Hypothalamus (tissue), 51 donors: ENCODE data around the gene TTC38.
A peak's percentile ranks its signal among the peaks of the same experiment; 100 is the strongest.
"Not testable (repeated sequence)": the region's sequence is repeated elsewhere in the genome, so short reads cannot be mapped to it uniquely, and the experiment has no call there.

Experiments
- DNase-seq, 51 donors: peaks; one replicate each; lab custom pipeline; 2025; lab: John Stamatoyannopoulos, UW

The TTC38 gene

DNA sequence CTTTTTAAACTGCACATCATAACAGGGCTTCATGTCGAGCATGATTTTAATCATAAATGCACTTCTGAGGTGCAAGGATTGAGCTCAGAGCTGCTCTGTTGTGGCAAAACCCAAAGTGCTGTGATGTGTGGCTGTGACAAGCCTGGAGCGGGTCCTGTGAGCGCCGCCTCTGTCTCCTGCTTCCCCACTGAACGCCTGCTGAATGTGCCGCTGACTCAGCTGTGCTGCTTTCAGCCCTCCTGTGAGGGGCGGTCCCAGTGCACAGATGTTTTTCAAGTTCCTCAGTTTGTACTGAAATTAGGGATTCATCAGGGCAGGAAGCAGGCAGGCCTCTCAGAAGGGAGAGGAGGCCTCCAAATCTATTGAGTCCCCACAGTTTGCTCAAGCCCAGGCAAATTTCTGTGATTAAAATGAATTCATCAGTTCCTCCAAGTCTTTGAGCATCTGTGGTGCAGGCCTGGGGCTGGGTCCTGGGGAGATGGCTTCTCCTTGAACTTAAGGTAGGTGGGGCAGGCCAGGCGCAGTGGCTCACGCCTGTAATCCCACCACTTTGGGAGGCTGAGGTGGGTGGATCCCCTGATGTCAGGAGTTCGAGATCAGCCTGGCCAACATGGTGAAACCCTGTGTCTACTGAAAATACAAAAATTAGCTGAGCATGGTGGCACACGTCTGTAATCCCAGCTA lies 25.9 kb downstream of the TTC38 start:
- DNase-seq: peak in 19 of 51 donors; percentile 6 to 53 (median 31)

DNA sequence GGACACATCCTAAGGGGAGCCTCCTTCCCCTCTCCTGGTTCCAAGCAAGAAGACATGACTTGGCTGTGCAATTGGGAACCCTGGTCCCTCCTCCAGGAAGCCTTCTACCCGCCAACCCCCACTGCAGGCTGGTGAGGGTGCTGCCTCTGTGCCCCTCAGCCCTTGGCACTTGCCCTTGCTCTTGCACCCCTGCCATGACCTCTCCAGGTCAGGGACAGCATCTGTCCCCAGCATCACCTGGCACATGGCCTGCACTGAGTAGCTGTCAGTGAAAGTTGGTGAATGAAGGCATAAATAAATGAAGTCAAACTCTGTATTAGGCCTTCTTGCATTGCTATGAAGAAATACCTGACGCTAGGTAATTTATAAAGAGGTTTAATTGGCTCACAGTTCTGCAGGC lies 27.0 kb downstream of the TTC38 start:
- DNase-seq: no peak

DNA sequence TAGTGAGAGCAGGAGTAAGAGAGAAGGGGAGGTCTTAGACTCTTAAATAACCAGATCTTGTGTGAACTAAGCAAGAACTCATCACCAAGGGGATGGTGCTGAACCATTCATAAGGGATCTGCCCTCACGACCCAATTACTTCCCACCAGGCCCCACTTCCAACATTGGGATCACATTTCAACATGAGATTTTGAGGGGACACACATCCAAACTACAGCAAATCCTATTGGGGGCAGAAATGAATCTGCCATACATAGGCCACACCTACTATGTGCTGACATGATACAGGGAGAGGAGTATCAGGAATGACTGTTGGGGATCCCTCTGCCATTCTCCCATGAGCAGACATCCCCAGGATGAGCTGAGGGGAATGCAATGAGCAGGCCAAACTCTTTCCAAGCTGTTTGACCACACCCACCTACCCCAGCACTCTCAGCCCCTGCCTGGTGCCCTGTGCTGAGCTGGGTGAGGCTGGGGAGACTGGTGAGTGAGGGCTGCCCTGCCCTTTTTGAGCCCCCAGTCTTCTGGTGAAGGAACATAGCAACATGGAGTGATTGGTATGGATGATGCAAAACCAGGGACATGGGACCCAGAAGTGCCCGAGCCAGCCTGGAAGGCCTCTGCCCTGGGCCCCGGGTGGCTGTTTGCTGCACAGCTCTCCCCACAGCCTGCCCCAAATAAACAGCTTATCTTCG lies 27.6 kb downstream of the TTC38 start:
- DNase-seq: no peak

DNA sequence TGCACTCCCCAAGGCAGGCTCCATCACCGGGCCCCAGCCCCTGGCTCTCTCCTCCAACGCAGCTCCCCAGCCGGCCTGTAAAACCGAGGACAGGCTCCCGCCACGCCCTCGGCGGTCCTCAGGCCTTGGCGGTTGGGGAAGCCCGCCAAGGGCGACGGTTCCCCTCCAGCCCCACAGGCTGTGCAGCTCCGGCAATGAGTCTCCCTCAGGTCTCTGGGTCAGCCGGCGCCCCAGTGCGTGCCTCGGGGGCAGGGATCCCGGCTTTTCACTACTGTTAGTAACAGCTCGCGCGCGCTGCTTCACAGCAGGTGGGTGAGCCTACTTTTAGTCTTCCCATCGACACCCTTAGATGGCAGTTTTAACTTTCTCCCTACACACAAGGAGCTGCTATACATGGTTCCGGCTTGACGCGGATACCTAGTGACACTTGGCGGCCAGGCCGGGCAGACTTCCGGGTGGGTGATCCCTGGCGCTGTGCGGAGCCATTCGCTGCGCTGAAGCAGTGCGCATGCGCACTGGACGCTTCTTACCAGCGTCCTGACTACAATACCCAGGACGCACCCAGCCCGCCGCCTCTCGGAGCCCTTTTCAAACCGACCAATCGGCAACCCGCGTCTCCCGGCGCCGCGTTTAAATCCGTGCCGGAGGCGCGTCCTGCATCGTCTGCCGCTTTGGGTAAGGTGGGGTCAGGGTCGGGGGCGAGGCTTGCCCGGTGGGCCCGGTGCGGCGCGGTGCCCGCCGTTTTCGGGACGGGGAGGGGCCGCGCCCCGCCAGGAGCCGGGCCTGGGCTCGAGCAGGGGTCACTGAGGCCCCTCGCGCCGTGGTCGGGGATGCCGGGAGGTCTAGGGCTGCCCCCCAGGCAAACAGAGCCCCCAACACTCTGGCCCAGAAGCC lies 28.7 kb downstream of the TTC38 start, which contains the start of gene GTSE1:
Gene GTSE1, plus strand, starts transcription at position 614 of the 894 bp plus-strand sequence. CDS start 531 bp downstream, outside the sequence.
- peak; percentile 48 to 98 (median 95) for DNase-seq

DNA sequence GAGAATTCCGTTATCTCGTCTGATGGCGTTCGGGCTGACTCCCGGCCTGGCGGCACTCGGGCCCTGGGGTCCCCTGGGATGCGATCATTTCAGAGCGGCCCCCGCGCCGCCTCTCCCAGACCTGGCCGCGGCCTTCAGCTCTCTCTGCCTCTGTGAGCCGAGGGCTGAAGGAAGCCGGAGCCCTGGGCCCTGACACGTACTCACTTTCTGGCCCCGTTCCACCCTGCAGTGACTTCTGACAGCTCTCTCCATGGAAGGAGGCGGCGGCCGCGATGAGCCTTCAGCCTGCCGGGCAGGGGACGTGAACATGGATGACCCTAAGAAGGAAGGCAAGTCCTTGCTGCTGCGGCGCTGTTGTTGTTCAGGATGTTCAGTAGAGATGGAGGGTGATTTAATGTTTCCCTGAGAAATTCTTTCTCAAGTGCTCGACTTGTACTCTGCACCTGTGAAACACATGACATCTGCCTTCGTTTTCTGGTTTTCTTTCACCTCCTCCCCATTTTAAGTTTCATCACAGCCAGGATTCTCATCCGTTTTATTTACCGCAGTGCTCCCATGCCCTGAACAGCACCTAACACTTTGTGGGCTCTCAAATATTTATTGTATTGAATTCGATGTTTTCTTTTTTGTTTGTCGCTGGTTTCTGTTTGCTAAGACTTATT lies 29.5 kb downstream of the TTC38 start:
- DNase-seq: no peak

DNA sequence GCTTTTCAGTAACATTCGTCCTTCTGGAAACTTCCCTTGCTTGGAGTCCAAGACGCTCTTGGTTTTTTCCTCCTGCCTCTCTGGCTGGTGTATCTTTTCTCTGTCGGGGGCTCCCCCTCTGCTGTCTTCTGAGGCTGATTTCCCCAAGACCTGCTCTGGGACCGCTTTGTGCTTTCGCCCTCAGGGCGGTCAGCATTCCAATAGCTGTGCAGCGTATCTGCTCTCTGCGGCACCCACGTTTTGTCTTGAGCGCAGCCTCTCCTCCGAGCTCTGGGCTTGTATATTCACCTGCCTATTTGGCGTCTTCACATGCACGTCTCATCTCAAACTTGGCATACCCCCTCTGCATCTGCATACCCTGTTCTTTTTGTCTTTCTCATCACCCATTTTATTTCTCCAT lies 31.3 kb downstream of the TTC38 start:
- no peak for DNase-seq

DNA sequence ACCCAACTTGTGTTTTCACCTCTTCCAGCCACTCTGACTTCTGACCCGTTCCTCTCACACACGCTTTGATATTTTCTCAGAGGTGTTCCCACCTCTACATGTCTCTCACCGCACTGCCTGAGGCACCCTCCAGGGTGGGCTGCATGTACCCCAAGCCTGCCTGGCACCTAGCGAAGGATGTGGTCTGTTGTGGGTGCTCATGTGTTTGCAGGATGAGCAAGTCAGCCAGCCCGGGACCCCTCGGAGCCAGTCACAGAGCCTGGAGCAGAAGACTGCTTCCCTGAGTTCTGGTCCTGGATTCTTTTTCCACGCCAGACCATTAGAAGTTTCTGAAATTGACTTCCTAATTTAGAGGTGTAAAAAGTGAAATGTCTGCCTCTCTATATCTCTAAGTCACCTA lies 32.7 kb downstream of the TTC38 start:
- no peak for DNase-seq

DNA sequence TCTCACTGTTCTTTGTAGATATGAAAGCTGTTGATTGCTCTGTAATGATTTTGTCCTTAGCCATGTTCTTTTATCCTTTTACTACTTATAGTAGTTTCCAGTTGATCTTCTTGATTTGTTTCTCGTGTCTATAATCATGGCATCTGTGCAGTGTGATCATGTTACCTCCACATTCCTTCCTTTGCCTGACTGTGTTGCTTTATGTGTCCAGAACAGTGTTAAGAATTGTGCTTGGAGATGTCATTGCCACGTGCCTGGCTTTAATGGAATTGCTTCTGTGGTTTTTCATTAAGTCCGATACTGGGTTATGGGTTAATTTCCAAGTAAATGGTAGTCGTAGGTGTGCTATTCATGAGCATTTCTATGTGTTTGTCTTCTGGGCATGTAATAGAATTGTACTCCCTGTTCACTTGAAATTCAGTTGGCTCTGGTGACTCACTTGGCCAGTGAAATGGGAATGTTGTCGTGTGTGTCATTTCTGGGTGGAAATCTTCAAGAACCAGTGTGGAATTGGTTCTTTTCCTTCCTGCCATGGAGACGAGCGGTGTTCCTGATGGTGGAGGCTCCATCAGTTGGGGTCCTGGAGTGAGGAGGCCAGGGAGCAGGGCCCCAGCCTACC lies 35.6 kb downstream of the TTC38 start:
- DNase-seq: no peak

DNA sequence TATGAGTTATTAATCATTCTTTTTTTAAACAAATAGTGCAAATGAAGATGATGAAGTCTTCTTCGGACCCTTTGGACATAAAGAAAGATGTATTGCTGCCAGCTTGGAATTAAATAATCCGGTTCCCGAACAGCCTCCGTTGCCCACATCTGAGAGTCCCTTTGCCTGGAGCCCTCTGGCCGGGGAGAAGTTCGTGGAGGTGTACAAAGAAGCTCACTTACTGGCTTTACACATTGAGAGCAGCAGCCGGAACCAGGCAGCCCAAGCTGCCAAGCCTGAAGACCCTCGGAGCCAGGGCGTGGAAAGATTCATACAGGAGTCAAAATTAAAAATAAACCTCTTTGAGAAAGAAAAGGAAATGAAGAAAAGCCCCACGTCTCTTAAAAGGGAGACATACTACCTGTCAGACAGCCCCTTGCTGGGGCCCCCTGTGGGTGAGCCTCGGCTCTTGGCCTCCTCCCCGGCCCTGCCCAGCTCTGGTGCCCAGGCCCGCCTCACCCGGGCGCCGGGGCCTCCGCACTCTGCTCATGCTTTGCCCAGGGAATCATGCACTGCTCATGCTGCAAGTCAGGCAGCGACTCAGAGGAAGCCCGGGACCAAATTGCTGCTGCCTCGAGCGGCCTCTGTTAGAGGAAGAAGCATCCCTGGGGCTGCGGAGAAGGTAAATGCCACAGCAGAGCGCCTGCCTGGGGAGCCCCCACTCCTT lies 40.6 kb downstream of the TTC38 start:
- DNase-seq: no peak

DNA sequence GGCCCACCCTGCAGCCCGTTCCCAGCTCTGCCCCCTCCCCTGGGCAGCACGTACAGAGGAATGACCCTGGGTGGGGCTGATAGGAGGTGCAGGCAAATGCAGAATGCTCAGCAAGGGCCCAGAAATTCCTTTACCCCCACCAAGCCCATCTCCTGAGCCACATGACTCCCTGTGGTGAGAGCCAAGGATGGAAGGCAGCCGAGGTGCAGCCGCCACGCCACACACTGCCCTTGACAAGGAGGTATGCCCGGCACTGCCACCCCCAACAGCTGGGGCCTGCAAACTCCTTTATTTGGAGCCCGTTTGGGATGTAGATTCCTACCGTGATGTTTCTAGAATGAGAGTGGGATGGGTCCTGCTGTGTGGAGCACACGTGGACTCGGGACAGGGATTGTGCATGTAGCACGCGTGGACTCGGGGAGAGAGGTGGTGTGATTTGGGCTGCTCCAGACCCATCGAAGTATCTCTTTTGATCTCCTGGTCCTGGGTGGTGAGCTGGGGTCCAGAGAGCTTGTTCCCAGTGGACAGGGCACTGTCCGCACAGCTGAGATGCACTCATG lies 41.8 kb downstream of the TTC38 start:
- no peak for DNase-seq

DNA sequence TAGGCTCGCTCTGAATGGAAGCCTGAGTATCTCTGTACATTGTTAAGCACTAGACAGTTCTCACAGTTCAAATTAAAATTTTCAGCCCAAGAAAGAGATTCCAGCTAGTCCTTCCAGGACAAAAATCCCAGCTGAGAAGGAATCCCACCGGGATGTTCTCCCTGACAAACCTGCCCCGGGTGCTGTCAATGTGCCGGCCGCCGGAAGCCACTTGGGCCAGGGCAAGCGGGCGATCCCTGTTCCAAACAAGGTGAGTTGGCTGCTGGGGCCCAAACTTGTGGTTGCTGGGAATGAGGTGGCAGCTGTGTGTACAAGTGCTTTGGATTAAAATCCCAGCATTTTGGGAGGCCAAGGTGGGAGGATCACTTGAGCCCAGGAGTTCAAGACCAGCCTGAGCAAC lies 44.2 kb downstream of the TTC38 start:
- DNase-seq: no peak

DNA sequence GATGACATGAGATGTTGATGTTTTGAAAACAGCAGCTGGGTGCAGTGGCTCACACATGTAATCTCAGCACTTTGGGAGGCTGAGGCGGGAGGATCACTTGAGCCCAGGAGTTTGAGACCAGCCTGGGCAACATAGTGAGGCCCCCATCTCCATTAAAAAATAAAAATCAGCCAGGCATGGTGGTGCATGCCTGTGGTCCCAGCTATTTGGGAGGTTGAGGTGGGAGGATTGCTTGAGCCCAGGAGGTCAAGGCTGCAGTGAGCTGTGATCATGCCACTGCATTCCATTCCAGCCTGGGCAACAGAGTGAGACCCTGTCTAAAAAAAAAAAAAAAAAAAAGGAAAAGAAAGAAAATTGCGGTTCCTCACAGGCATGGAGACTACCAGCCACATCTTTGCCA lies 45.0 kb downstream of the TTC38 start:
- DNase-seq: not testable (repeated sequence)

DNA sequence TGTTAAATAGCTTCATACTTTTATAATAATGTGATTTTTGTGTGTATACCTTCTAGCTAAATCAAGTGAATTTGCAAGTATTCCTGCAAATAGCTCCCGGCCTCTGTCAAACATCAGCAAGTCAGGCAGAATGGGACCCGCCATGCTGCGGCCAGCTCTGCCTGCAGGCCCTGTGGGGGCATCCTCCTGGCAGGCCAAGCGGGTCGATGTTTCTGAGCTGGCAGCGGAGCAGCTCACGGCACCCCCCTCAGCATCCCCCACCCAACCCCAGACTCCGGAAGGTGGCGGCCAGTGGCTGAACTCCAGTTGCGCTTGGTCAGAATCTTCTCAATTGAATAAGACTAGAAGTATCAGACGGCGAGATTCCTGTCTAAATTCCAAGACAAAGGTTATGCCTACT lies 48.2 kb downstream of the TTC38 start:
- no peak for DNase-seq

DNA sequence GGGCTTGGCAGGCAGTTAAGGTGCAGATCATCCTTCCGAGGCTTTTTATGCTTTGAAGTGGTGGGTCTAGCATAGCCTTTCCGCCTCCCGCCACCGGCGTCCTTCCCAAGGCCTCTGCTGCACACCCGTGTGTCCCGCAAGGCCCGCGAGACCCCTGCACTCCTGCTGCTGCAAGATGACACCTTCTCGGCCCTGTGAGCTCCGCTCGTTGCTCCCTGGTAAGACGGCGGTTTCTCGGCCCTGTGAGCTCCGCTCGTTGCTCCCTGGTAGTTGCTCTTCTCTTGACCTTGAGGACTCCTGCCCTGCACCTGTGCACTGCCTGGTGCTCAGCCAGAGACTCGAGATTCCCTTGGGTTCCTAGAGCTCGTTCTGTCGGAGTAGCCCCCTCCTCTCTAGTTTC lies 49.8 kb downstream of the TTC38 start:
- no peak for DNase-seq

DNA sequence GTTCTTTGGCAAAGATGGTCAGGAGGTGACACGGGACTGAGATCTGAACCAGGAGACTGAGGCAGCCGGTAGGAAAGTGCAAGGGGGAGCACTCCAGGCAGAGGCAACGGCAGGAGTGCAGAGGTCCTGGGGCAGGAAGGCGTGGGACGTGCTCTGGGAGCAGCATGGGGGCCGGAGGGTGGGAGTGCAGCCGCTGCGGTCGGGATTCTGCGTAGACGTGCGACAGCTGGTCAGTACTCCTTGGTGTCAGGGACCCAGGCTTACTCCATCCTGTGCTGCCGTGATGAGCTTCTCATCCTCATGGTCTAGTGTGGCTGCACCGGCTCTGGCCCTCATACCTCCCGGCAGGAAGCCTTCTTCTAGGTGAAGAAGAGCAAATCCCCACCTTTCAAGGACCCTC lies 50.8 kb downstream of the TTC38 start:
- no peak for DNase-seq

DNA sequence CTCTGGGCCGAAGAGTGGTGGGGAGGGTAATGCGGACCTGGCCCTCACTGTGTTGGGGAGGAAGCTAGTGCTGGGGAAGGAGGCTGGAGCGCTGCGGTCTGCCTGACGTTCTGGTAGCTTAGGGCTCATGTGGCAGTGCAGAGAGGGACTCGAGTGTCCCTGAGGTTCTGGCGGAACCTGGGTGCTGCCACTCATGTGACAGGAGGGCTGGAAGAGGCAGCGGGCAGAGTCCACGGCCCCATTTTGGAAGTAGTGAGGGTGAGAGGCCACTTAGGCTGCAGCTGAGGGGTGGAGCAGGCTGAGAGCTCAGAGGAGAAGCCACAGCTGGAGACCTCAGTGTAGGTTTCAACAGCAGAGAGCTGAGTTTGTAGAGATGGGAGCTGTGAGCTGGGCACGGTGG lies 51.5 kb downstream of the TTC38 start:
- DNase-seq: no peak

DNA sequence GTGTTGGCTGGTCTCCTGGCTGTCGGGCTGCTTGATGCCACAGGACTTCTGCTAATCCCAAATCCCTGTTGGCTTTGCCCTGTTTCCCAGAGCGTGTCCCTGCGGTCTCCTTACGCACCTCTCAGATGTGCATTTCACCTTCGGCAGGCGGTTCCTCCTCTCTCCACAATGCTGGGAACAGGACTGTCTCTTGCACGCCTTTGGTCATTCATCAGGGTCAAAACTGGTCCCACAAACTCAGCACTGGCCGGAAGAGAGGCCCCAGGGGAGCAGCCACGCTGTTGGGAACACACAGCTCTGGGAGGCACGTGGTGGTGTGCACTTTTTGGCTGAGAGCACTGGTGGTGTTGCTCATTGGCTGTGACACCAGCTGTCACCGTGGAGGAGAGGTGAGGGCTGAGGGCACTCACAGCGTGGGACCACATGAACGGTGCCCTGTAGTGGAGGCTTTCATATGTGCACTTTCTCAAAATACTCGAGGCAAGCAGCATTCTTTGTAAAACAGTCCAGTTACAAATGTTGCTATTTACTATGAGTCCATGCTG lies 52.4 kb downstream of the TTC38 start:
- no peak for DNase-seq

DNA sequence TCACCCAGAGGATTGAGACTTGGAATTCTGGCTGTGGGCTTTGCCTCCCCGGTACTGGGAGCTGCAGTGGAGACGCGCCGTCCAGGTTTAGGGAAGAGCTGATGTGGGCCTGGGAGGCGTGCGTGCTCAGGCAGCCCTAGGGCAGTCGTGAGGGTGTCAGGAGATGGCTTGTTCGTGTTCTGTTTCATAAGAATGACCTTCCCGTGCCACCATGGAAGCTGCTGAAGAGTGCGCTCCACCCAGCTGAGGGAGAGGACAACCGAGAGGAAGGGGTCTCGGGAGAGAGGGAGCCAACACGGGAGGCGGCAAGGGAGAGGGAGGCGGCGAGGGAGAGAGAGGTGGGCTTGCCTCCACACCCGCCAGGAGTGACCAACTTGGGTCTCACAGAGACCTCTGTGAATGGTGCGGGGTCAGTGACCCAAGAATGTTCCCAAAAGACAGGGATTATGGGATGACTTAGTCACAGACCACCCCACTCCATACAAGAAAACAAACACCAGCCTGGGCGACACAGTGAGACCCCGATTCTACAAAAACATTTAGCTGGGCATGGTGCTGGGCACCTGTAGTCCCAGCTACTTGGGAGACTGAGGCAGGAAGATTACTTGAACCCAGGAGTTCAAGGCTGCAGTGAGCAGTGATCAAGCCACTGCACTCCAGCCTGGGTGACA lies 53.0 kb downstream of the TTC38 start:
- no peak for DNase-seq

DNA sequence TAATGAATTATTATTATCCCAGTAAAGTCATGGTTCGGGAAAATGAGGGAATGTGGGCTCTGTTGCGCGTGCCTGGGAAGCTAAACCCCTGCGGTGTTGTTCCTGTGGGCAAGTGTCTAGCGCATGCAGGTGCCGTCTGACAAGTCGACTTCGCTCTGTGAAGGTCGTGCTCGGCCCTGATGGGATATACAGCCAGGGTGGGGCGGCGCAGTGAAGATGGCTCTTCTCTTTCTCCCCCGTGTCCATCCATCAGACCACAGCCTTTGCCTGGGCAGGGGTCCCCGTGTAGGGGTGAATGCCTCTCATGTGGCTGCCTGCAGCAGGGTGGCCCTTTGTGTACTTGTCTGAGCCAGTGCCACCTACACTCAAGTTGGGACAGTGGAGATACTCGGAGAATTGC lies 54.9 kb downstream of the TTC38 start:
- no peak for DNase-seq
